GM12872 (cell line): ENCODE results near the gene SYTL3.

ENCODE experiments used
- CTCF ChIP-seq: IDR thresholded peaks from 3 replicates; pipeline ENCODE4 v1.5.1; 2011; ENCODE audit warnings: low read depth, mild to moderate bottlenecking, low read length, moderate library complexity; ENCODE audit not compliant: insufficient read depth

Gene SYTL3

GRCh38 chr6:158737710-158738615 is 88.1 kb downstream of the SYTL3 start:
- TF ChIP-seq CTCF, result no peak

- TF ChIP-seq CTCF, result no peak
Observed at GRCh38 chr6:158739673-158740072, 89.8 kb downstream of the SYTL3 start.

- TF ChIP-seq CTCF, result no peak
Observed at GRCh38 chr6:158743033-158743651, 93.3 kb downstream of the SYTL3 start.

GRCh38 chr6:158744986-158745430 is 95.2 kb downstream of the SYTL3 start:
- no peak for TF ChIP-seq CTCF

- TF ChIP-seq CTCF, result no peak
Observed at GRCh38 chr6:158751224-158751623, 101.4 kb downstream of the SYTL3 start.

GRCh38 chr6:158751921-158752320 is 102.1 kb downstream of the SYTL3 start:
- no peak for TF ChIP-seq CTCF

GRCh38 chr6:158752613-158753012 is 102.8 kb downstream of the SYTL3 start:
- peak; percentile 45 for TF ChIP-seq CTCF
